Mammary epithelial cell (primary cell): ENCODE measurements around the gene PXT1.
"Not testable (repeated sequence)": the region's sequence is repeated elsewhere in the genome, so short reads cannot be mapped to it uniquely, and the experiment has no call there.

Experiments
- CTCF ChIP-seq, 2 donors: IDR thresholded peaks in 1 of 2; conservative IDR thresholded peaks in 1 of 2; 2 replicates each; pipeline ENCODE4 v1.5.1; 2011 to 2012; ENCODE audit warnings: inconsistent platforms in 2 of 2, low read length in 2 of 2, mild to moderate bottlenecking in 2 of 2, control low read depth in 1 of 2, low read depth in 1 of 2; ENCODE audit not compliant: insufficient read depth in 1 of 2; ENCODE audit errors: extremely low read depth in 1 of 2
- EZH2 ChIP-seq: IDR thresholded peaks from 2 replicates; pipeline ENCODE4 v1.6.1; 2012; ENCODE audit warnings: low read length, inconsistent platforms, borderline replicate concordance

GRCh38 chr6:36363371-36363752, 79.3 kb downstream of the PXT1 start:
- not testable (repeated sequence) for TF ChIP-seq CTCF (conservative IDR thresholded peaks at IDR 0.05 in 1 of 2, IDR thresholded peaks at IDR 0.05 in 1 of 2; ENCODE audit: extremely low read depth in 1 of 2, insufficient read depth in 1 of 2, low read depth in 1 of 2, low read length in 2 of 2); EZH2
